NT2/D1 (cell line): ENCODE results near the gene OTUD6A.

Experiments used
- SUZ12 ChIP-seq: IDR thresholded peaks from 2 replicates; pipeline ENCODE4 v1.6.1; 2011; ENCODE audit not compliant: insufficient read length, insufficient read depth; ENCODE audit errors: extremely low read depth
- YY1 ChIP-seq: IDR thresholded peaks from 2 replicates; pipeline ENCODE4 v1.6.1; 2011; ENCODE audit not compliant: insufficient read length, insufficient read depth
- ZNF274 ChIP-seq: IDR thresholded peaks from 2 replicates; pipeline ENCODE4 v1.6.1; 2011; ENCODE audit warnings: mild to moderate bottlenecking, low read depth, low read length

- TF ChIP-seq ZNF274 (no peak), SUZ12 (no peak), YY1 (no peak)
These were observed 20.5 kb downstream of the OTUD6A start for GRCh38 chrX:70082723-70083122.
